NK-92 treated with Interleukin-12 subunit alpha and Interleukin-12 subunit beta, amount 100 ng/mL, for 24 hours (cell line): ENCODE results near the gene AHNAK2.

ENCODE experiments used
- DNase-seq: peaks from one replicate; lab custom pipeline; 2025; lab: John Stamatoyannopoulos, UW

Gene AHNAK2

DNA sequence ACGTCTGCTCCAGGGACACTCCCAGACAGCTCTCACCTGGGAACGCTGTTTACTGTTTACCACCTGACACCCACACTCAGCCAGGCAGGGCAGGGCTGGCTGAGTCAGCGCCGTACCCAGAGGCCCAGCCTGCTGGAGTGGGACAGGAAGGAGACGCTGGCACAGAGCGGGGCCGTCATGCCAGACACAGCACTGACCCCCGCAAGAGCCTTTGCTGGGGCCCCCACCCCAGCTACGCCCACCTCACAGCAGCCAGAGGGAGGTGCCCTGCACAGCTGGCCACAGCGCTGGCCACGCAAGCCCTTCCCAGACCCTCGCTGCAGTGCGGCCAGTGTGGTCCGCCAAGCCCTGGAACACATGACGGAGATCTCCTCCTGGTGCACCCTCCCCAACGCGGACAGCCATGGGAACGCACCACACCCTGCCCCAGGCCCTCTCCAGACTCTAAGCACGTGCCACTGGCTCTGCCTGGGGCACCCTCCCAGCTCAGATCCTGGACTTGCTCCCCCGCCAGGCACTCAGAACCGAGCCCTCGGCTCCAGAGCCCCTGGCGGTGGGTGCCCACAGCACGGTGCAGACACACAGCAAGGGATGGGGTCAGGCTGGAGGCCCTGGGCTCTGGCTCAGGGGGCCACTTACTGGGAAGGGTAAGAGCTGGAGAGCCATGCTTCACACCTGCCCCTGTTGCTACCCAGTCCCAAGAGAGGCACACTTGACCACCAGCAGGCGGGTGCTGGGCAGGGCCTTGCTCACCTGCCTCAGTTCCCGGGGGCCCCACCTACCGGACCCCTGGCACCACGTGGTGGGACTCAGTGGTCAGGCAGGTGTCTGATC, 5.7 kb downstream of the AHNAK2 start:
- no peak for DNase-seq

DNA sequence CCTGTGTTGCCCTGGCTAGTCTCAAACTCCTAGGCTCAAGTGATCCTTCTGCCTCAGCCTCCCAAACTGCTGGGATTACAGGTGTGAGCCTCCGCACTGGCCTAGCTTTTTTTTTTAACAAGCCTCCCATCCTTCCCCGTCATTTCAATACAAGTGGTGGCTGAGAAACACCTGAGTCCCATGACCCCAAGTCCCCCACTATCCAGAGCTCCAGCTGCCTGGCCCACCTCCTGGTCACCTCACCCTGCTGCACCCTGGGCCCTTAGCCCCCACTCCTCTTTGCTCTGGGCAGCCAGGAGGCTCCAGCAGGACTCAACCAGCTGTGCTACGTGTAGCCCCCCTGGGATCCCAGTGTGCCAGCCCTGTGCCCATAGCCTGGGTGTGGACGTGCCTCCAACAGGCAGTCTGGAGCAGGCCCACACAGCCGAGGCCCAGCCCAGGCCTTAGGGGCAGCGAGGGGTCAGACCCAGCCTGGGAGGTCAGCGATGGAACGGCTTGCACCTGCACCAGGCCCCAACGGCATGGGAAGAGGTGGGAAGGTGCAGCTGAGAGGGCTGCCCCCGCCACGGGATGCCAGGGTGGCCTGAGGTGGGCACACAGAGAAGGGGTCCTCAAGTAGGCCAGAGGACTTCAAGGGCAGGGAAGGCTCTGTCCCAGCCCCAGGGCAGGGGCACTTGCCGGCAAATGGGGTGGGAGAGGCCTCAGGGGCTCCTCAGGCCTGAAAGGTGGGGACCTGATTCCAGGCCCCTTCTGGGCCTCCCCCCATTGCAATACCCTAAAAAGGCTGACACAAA, 6.5 kb downstream of the AHNAK2 start:
- DNase-seq, result no peak

DNA sequence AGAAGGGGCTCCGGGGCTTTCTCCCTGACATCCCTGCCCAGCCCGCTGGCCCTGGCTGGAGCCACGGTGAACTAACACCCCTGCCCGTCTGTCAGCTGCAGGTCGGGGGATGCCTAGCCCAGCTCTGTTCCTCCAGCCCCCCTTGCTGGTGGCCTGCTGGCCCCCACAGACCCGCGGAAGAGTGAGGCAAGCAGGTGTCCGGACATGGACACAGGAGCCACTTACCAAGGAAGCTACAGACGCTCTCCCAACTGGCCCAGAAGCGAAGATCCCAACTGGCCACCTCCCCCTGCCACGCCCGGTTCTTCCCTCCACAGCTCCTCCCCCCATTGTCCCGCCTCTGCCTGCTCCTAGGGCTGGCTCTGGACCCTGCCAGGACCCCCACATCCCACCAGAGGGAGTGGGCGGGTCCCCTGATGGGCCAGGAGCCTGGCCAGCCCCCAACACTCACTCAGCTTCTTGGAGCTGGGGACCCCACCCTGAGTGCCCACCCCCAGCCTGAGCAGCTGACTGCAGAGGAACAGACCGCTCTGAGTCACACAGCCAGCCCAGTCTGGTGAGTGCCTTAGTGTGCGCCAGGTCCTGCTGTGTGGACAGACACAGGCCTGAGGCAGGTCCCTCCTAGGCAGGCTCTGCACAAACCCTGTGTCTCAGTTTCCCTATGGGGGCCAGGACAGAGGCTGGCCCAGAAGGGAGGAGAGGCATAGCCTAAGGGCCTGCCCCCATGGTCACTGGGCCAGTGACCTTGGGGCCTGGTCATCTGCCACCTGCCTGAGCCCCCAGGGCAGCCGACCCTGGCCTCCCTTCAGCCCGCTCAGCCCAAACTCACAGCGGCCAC, 7.7 kb downstream of the AHNAK2 start:
- no peak for DNase-seq

DNA sequence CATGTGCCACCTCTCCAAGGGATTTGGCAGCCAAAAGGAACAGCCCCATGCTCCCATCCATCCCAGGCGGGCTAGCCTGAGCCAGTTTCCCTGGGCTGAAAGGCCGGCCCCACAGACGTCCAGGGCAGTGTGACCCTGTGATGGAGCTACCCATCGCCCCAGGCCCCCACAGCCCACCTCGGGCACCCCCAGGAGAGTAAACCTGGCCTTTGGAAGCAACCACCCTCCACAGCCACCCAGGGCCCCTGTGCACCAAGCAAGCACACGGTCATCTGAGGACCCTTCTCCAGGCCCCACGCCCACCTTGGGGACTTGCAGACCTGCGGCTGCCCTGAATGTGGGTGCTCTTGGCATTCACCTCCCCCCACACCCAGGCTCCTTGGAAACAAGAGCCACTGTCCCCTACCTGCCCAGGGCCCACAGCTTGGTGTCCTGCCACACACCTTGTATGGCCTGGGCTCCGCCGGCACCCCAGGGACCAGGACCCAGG, 8.4 kb downstream of the AHNAK2 start:
- DNase-seq, result no peak

DNA sequence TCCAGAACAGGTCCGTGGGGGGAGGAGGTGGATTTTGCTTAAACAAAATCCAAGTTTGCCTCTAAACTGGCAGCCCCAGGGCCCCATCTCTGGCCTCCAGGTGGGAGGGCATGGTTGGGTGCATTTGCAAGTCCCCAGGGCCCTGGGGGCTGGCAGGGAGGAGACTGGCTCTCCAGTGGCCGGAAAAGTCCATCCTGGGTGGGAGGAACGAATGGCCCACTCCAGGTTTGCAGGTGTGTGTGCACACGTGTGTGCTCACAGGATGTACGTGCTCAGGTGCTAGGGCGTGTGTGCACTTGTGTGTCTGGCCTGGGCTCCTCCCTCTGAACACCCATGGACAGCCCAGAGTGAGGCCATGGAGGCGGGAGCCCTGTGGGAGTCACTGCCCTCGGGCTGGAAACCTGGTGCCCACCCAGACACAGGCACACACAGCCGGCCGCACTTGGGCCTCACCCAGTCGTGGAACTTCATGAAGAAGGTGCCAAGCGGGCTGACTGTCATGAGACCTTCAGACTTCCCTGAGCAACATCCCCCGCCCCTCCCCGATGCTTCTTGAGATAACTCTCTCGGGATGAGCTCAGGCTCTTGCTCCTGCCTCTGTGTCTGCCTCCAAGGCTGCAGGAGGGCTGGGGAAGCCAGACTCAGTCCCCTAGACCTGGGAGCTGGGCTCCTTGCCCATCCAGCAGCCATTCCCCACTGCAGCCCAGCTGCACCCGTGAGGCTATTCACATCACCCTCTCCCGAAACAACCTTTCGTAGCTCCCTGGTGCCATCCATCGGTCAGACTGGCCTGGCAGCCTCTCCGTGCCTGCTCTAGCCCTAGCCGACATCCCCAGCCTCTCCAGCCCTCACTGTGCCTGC, 9.4 kb downstream of the AHNAK2 start:
- DNase-seq, result no peak

DNA sequence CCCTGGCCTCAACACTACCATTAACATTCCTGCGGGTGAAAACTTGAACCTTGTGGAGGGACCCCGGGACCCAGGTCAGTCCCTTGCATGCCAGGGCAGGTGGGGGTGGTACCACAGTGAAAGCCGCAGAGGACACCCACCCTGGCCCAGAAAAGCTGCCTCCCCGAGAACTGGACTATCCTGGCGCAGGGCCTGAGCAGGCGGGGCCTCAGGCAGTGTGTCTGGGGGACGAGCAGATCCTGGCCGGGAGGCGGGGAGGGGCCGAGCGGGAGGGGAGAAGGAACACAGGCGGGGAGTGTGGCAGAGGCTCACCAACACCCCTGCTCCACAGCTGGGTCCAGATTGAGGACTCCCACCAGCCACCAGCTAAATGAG, 10.0 kb downstream of the AHNAK2 start:
- DNase-seq, result no peak

DNA sequence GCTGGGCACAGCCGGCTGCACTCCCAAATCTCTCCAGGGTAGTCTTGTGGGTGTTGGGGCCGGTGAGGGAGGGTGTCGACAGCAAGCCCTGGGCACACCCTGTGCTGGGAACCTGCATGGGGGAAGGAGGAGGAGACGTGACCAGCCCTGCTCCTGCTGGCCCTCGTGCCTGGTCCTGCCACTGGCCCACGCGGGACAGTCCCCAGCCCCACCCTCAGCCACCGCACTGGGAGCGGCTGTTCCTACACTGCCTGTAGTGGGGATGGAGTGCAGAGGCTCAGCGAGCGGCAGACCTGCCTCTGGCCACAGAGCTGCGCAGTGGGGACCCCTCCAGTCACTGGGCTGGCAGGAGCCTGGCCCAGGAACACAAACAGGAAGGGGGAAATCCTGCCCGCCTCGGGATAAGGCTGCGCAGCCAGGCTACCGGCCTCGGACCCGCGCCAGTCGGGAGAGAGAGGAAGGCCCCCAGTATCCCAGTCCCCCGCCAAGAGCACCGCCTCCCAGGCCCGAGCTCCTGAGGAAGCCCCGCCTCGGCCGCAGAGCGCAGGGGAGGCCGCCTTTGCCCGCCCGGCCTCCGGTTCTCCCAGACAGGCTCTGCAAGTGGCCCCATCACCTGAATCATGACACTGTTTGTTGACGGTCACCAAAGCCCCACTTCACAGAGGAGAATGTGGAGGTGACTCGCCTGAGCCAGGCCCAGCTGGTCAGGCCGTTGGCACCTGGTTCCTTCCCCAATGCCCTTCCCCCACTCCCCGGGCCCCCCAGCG, 10.6 kb downstream of the AHNAK2 start:
- no peak for DNase-seq

DNA sequence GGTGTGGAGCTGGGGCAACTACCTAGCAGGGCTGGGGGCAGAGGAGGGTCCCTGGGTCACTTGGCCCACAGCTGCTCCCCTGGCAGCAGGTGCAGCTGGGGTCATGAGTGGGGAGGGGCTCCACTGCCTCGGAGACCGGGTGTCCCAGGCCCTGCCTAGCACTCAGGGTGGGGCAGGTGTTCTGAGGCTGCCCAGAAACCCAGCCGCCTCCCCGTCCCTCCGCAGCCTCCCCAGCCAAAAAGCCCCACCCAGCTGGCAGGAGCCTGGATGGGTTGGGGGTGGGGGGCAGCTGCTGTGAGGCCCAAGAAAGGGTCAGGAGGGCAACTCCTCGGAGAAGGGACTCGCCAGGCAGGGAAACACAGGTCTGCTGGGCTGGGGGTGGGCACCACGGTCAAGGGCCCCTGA, 11.2 kb downstream of the AHNAK2 start:
- no peak for DNase-seq

DNA sequence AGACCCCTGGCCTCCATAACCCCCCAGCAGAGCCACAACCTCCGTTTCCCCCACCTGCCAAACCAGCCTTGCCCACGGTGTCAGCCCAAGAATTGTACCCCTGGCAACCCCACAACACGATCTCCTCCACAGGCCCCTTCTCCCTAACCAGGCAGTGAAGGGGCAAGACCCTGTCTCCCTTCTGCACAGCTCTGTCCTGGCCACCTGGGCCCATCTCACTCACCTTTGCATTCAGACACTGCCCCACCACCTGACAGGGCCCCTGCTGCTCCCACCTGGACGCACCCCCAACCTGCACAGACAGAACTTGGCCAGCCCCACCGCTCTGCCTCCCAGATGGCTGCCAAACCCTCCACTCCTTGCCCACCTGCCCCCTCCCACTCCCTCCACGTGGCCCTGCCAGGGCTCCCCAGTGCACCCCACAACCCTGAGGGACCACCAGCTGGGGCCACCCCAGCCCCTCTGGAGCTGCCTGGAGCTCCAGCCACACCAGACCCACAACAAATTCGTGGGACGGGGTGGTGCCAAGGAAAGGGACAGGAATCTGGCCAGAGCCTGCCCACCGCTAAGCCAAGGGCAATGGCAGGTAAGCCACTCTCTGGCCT, 11.8 kb downstream of the AHNAK2 start:
- DNase-seq, result no peak

DNA sequence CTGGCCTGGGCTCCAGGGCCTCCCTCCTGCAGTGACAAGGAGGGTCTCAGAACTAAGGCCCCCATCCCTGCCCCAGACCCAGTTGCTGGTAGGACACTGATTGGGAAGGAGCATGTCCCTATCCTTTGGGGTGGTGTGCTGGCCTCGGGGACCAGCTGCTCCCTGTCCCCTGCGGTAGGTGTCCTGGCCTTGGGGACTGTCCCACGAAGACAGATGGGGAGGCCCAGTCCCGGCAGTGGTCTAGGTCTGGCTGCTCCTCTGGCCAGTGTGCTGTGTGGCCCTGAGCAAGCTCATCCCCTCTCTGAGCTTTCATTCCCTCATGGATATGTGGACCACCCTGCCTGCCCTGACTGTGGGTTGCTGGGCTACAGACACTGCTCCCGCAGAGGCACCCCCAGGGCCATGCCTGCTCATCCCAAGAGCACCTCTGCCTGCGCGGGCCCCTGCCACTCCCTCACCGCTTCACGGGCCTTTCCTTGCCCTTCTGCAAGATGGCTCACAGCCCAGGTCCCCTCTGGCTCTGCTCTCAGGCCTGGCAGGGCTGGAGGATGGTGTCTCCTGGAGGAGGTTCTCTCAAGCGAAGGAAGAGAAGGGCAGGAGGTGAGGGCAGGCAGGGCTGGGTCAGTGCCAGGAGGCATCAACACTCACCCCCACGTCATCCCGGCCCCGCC, 12.5 kb downstream of the AHNAK2 start:
- DNase-seq, result no peak

DNA sequence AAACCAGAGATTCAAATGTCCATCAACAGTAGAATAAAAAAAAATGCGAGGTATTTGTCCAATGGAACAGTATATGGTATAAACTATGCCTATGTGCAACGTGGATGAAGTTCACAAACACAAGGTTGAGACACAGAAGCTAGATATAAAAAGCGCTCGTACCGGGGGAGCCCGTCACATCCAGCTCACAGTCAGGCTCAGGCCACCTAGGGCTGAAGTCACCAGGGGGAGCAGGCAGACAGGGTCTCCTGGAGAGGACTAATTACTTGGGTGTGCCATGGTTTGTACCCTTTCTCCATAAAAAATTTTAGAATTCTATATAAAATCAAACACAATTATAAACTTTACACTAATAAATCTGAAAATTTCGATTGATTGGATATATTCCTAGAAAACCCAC, 13.6 kb downstream of the AHNAK2 start:
- DNase-seq, result no peak

DNA sequence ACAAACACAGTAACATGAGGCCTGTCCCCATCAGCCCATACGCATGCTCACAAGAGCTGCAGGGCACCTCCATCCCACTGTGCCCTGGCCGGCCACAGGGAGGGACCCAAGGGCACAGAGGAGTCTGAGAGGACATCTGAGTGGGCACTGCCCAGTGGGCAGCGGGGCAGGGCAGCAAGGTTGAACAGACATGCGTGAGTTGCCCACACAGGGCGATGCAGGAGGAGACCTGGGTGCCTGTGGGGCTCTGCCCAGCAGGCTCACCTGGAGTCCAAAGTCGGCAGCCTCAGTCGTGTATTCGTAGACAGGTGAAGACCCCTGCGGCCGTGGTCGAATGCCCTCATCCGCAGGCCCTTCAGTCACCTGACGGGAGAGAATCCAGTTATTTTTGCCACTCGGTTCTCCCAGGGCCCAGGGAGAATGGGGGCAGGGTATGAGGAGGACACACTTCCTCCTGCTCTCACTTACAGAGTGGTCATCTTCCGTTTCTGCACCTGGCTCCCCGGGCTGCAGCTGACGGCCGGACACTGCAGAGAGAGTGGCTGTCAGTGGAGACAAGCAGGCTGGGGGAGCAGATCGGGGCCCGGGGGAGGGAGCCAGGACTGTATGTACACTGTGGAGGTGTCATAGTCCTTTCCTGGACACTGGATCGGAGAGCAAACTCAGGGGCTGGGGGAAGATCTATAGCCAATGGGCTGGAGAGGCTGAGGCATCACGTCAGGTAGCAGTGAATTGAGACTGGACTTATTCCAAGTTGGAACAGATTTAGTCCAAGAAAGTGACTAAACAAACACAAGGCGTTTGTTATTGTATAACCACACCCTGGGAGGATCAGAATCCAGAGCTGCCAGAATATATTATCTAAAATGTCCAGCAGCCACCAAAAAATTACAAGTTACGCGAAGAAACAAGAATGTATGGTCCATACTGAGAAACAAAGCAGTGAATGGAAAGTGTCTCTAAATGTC, 20.7 kb downstream of the AHNAK2 start:
- DNase-seq, result no peak

DNA sequence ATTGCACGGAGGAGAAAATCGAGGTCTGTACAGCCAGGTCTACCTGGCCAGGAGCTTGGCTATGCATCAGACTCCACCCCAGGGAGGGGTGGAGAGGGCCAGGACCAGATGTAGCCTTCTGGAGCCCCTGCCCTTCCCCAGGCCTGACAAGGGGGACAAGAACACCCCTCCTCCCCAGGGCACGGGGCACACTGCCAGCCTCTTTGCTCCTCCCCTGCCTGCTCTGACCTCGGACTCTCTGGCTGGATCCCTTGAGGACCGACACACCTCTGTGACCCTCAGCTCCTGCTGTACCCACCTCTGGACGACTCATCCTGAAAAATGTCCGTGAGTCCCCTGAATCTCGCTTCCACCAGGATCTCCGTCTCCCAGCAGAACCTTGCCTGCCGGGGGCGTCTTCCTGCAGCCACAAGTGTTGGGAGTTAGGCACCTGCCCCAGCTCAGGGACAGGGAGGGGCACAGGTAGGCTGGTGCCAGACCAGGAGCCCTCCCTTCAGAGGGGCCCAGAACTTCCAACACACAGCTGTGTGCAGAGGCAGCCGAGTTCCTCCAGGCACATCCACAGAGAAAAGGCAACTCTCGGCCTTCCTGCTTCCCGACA, 21.8 kb downstream of the AHNAK2 start:
- DNase-seq, result no peak

DNA sequence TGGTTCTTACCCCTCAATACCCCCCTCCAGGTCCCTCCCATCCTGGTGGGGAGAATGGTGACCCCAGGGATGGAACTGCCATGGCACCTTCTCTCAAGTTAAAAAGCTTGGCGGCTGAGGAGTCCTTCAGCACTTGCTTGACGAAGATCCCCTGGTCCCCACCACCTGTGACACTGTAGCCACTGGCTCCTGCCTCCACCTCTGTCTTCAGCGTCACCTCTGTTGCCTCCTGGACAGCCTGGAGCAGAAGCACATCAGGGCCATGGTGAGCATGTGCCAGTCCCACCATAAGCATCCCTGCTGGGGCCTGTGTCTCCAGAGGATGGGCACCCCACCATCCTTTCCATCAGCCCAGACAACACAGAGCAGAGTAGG, 22.8 kb downstream of the AHNAK2 start:
- no peak for DNase-seq

DNA sequence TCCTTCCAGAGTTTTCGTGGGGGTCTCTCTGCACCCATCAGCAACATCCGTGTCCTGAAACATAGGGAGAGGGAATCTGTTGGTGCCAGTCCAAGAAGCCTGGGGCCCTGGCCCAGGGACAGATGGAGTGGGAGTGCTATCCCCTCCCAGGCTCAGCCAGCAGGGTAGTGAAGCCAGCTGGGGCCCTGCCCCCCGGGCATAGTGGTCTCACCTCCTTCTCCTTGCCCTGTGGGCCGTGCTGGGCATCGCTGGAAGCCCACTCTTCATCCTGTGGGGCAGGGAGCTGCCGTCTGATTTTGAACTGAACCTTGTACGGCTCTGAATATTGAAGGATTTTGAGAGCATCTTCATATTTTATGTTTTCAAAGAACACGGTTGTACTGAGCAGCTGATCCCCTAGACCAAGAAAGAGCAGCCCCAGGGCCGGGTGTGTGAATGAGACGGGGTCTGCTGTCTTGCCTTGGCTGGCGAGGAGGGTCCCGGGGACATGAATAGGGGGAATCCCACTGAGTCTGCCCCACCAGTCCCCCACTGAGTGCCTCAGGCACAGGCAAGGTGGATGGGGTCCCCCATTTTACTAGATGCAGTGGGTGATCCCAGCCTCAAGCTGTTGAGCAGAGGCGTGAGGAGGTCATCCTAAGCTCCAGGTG, 23.3 kb downstream of the AHNAK2 start:
- DNase-seq, result no peak

DNA sequence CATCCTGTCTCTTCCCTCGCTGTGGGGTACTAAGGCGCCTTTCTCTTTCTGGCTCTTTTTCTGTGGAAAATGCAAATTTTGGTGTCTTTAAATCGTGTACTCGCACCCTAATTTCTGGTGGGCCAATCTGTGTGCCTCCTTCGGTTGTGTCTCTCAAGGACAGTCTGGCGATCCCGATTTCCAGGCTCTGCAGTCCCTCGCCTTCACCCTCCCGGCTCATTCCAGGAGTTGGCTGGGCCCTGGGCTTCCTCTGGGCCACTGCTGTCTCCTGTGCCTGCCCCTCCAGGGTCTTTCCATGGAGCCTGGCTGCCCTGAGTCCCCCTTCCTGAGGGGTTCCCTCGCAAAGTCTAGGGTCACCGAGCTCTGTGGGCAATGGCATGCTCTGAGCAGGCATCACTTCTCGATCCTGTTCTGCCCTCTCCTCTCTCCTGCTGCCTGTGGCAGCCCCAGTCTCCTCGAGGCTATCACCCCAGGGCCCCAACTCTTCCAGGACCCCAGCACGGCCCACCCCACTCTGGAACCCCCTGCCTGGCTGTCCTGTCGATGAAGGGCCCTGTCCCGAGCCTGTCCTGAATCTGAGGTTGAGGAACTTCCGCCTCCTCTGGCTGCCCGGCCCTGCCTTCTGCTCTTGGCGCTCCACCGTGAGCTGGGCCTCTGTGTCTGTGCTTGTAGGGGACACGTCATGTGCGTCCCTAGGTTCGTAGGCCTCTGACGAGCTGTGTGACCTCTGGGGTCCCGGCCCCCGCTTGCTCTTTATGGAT, 24.1 kb downstream of the AHNAK2 start:
- no peak for DNase-seq

DNA sequence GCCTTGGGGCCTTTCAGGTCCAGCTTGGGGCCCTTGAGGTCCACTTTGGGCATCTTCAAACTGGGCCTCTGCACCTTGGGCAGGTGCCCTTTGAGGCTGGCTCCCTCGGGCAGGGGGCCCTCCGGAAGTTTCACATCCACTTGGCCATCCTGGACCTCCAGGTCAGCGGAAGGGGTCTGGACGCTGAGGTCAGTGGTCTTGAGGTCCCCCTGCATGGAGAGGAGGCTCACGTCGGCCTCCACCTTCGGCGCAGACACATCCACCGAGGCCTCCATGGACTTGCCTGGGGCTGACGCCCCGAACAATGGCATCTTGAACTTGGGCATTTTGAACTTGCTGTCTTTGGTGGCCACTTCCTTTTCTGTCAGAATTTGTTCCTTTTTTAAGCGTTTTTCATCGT, 25.1 kb downstream of the AHNAK2 start:
- no peak for DNase-seq
